NCI-H146 (cell line): ENCODE data around the gene RASGEF1B.
A peak's percentile ranks its signal among the peaks of the same experiment; 100 is the strongest.

ENCODE experiments used
- DNase-seq: peaks from one replicate; lab custom pipeline; 2025; lab: John Stamatoyannopoulos, UW

Gene RASGEF1B

DNA sequence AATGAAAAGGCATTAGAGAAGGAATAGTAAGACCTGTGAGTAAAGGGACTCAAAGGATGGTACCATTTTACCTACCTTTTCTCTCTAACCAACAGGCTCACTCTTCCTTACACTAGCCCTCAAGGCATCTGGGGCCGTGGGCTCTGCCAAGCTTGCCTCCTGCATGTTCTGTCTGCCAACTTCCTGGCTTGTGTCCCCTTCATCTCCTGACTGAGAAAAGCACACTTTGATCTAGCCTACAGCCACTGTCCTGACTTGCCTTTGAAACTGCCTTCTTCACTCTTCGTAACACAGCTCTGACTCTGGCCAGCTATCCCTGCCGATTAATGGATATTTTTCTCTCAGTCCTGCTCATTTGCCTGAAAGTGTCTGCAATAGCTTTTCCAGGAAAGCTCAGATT, 76.5 kb downstream of the RASGEF1B start:
- no peak for DNase-seq

DNA sequence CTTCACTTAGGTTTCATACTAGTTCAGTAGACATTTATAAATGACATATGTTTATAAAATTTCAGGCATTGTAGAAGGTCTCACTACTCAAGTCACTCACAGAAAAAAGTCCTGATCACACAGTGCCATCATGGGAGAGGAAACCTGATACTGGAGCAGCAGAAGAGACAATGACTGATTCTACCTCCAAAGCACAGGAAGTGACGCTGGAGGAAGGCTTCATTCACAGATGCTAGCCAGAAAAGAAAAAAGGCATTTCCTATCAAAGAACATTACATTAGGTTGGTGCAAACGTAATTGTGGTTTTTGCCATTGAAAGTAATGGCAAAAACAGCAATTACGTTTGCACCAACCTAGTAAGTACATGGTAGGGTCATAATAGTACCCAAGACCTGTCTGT, 79.5 kb downstream of the RASGEF1B start:
- DNase-seq, result no peak

DNA sequence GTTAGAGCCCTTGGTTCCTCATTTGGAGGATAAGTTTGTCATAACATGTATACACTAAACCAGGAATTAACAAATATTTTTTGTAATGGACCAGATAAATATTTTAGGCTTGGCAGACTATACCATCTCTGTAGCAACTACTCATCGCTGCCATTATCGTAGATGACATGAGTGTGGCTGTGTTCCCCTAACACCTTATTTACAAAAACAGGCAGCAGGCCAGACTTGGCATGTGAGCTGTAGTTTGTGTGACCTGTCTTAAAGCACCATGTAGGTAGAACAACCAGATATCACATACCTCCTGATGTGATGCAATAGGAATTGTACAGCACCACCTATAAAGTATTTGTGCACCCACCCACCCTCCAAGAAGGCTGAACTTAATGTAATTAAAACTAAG, 82.0 kb downstream of the RASGEF1B start:
- DNase-seq, result no peak

DNA sequence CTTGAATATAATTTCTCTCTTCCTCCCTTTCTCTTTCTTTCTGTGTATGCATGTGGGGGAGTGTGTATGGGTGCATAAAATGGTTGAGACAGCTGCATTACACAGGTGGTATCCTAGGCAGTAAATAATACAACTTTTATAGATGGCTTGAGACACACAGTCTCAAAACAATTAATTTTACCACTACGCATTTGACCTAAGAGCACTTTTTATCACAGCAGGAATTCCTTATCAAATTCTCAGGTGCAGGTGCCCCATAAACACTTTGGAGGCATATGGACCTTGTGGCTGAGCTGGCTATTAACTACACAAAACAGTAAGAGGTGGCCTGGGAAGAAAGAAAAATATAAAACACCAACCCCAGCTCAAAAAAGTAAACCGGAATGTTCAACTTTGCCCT, 91.3 kb downstream of the RASGEF1B start:
- peak; percentile 48 for DNase-seq

DNA sequence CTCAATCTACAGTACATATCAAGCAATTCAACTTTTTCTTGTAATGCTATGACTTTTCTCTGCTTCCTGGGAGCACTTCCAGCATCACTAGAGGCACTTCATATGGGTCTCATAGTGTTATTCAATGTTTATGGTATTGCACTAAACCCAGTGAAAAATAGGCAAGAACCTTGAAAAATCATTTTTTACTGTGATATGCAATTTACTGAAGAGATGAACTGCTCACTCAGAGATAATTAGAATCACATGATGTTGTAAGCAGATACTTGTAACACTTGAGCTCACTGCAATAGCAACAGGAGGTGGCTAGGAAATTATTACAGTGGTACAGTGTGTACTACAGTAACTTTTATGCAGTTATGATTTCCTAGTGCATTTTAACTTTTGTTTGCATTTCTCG, 93.3 kb downstream of the RASGEF1B start:
- no peak for DNase-seq

DNA sequence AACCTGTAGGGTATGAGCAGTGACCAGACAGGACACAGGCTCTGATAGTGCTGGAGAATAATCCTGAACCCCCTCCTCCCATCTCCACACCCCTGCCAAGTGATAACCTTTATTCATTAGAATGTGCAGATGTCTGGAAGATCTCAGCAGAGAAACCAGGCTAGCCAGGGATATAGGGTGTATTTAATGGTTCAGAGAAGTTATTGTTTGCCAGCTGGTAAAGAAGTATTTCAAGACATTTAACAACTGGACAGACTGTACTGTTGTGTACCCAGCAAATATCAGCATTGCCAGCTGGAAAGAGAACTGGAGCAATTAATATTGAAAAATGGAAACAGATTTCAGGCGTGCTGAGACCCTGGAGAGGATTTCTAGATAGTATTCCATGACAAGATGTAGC, 94.5 kb downstream of the RASGEF1B start:
- no peak for DNase-seq

DNA sequence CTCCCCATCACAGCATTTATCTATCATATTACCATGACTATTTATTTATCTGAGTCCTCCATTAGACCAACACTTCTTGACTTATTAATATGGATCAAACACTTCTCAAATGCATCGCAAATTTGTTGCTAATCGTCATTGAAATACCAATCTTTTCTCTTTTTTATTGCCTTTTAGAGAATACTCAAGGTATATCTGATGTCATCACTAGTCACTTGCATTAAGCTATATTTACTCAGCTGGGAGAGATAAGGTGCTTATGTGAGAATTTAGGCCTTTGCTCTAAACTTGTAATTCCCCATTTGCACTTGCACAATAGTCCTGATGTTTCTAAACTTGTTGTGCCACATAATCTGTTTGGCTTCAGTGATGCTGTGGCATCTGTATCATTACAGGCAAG, 95.0 kb downstream of the RASGEF1B start:
- DNase-seq, result no peak
